Stimulated activated naive CD8-positive, alpha-beta T cell treated with anti-CD3 and anti-CD28 coated beads, Interleukin-15, amount 100 ng/mL, for 72 hours (primary cell): ENCODE data around the gene RBFOX1.

Experiments
- ATAC-seq: fragments of 150-1000 bp; cut with Tn5 transposase; 2 replicates; pipeline ENCODE4 v1.10.0; 2021; ENCODE audit warnings: mild to moderate bottlenecking, moderate library complexity
- DNase-seq, 2 donors: peaks; one replicate each; pipeline ENCODE4 v3.0.0; 2021 to 2022
- H3K27ac Mint-ChIP-seq, 2 donors: one replicate each; pipeline ENCODE4 v1.8.0; 2022; ENCODE audit warnings: mild to moderate bottlenecking in 2 of 2, mixed read lengths in 2 of 2, moderate library complexity in 2 of 2
- H3K27me3 Mint-ChIP-seq: one replicate; pipeline ENCODE4 v1.8.0; 2022; ENCODE audit warnings: mixed read lengths
- H3K4me1 Mint-ChIP-seq: one replicate; pipeline ENCODE4 v1.8.0; 2022; ENCODE audit warnings: mild to moderate bottlenecking, mixed read lengths
- H3K4me3 Mint-ChIP-seq, 2 donors: one replicate each; pipeline ENCODE4 v1.8.0; 2022; ENCODE audit warnings: mild to moderate bottlenecking in 2 of 2, mixed read lengths in 2 of 2, moderate library complexity in 1 of 2
- H3K9me3 Mint-ChIP-seq, 2 donors: one replicate each; pipeline ENCODE4 v1.8.0; 2022; ENCODE audit warnings: mixed read lengths in 2 of 2

The RBFOX1 gene

GRCh38 chr16:7755347-7755882, 422.8 kb downstream of the RBFOX1 start:
- no peak for ATAC-seq
- Mint-ChIP-seq H3K9me3 (peaks cover 12 to 20% of the 10 kb centered on the region in 2 donors), H3K4me1 (no peaks in the 10 kb centered on the region), H3K27me3 (no peaks in the 10 kb centered on the region), H3K27ac (no peak overlapping the region), H3K4me3 (no peak overlapping the region)
- no peak for DNase-seq
